Measurements from ENCODE around the gene LRRC59. TPM values are rescaled to one million over a fixed set of nuclear protein-coding genes. Genes with fewer than 3 reads are reported as not detected.

The LRRC59 gene
- total RNA-seq, 4 donors from 2014 or later = 16.5 to 58.0 (median 39.0) TPM

GRCh38 chr17:50347894-50348291 lies 49.4 kb downstream of the LRRC59 start:
- no peak overlapping the region for H3K27ac ChIP-seq
- 65% methylated on average over 3 of the region's 3 CpGs for WGBS
- H3K4me3 ChIP-seq = no peak overlapping the region
- H3K4me1 ChIP-seq = peaks cover 34% of the 10 kb centered on the region
- H3K9me3 ChIP-seq = no peaks in the 10 kb centered on the region
- no peaks in the 10 kb centered on the region for H3K27me3 ChIP-seq
- TF ChIP-seq EP300 (IDR thresholded peaks at IDR 0.05) = no peak
- no peak for TF ChIP-seq POLR2AphosphoS5 (IDR thresholded peaks at IDR 0.05)
- TF ChIP-seq CTCF (IDR thresholded peaks at IDR 0.05) = no peak
- no peak for TF ChIP-seq POLR2A (IDR thresholded peaks at IDR 0.05)
- DNase-seq (ENCODE audit: low spot score in 2 of 2) = no peak
- H3K36me3 ChIP-seq = peaks cover 9% of the 10 kb centered on the region

- Histone ChIP-seq H3K4me3 (peak overlapping the region; percentile 74), H3K27me3 (no peaks in the 10 kb centered on the region), H3K27ac (no peak overlapping the region), H3K4me1 (peaks cover 34% of the 10 kb centered on the region), H3K9me3 (no peaks in the 10 kb centered on the region), H3K36me3 (peaks cover 5% of the 10 kb centered on the region)
- peak; percentile 64 to 69 for DNase-seq (ENCODE audit: low spot score in 2 of 2)
- TF ChIP-seq POLR2A (IDR thresholded peaks at IDR 0.05) = no peak
- TF ChIP-seq POLR2AphosphoS5 (IDR thresholded peaks at IDR 0.05) = no peak
- no peak for TF ChIP-seq EP300 (IDR thresholded peaks at IDR 0.05)
- no peak for TF ChIP-seq CTCF (IDR thresholded peaks at IDR 0.05)
- 22% methylated on average over 16 of the region's 17 CpGs for WGBS
Measured at GRCh38 chr17:50347117-50347893, 50.0 kb downstream of the LRRC59 start.

GRCh38 chr17:50346313-50347116 lies 50.8 kb downstream of the LRRC59 start:
- peaks cover 34% of the 10 kb centered on the region for H3K4me1 ChIP-seq
- WGBS = under 1% methylated on average over 24 of the region's 57 CpGs
- TF ChIP-seq POLR2A (IDR thresholded peaks at IDR 0.05) (no peak), POLR2AphosphoS5 (IDR thresholded peaks at IDR 0.05) (no peak), CTCF (IDR thresholded peaks at IDR 0.05) (no peak), EP300 (IDR thresholded peaks at IDR 0.05) (no peak)
- no peaks in the 10 kb centered on the region for H3K9me3 ChIP-seq
- H3K4me3 ChIP-seq = peak overlapping the region; percentile 74
- no peaks in the 10 kb centered on the region for H3K27me3 ChIP-seq
- DNase-seq (ENCODE audit: low spot score in 2 of 2) = peak; percentile 79 to 83
- peak overlapping the region; percentile 69 for H3K27ac ChIP-seq
- H3K36me3 ChIP-seq = no peaks in the 10 kb centered on the region

GRCh38 chr17:50345432-50346312 lies 51.7 kb downstream of the LRRC59 start, which contains the start of gene XYLT2:
Gene XYLT2 (plus strand): TSS chr17:50346126. CDS start chr17:50346141, 15 bp downstream.
- Histone ChIP-seq H3K9me3 (no peaks in the 10 kb centered on the region), H3K36me3 (no peaks in the 10 kb centered on the region), H3K4me3 (peak within 1 kb of the TSS; percentile 74), H3K4me1 (peaks cover 34% of the 10 kb centered on the region), H3K27ac (peak within 1 kb of the TSS; percentile 69), H3K27me3 (no peaks in the 10 kb centered on the region)
- 3% methylated on average over 23 of the region's 87 CpGs for WGBS
- peak in 1 of 2 donors; percentile 28 for TF ChIP-seq POLR2A (IDR thresholded peaks at IDR 0.05)
- no peak for TF ChIP-seq CTCF (IDR thresholded peaks at IDR 0.05)
- peak; percentile 83 to 88 for DNase-seq (ENCODE audit: low spot score in 2 of 2)

Measured in suprapubic skin (tissue), 4 donors.